Measurements from ENCODE around the gene RBM34.
"Not testable (repeated sequence)": the region's sequence is repeated elsewhere in the genome, so short reads cannot be mapped to it uniquely, and the experiment has no call there.

DNA sequence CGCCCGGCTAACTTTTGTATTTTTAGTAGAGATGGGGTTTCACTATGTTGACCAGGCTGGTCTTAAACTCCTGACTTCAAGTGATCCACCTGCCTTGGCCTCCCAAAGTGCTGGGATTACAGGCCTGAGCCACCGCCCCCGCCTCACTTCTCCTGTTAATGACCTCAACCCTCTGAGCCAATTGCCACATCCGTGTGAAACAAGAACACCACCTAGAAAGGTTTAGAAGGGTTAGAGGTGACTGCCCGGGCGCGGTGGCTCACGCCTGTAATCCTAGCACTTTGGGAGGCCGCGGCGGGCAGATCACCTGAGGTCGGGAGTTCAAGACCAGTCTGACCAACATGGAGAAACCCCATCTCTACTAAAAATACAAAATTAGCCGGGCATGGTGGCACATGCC, 68.6 kb downstream of the RBM34 start:
- TF ChIP-seq, protein P1, sequence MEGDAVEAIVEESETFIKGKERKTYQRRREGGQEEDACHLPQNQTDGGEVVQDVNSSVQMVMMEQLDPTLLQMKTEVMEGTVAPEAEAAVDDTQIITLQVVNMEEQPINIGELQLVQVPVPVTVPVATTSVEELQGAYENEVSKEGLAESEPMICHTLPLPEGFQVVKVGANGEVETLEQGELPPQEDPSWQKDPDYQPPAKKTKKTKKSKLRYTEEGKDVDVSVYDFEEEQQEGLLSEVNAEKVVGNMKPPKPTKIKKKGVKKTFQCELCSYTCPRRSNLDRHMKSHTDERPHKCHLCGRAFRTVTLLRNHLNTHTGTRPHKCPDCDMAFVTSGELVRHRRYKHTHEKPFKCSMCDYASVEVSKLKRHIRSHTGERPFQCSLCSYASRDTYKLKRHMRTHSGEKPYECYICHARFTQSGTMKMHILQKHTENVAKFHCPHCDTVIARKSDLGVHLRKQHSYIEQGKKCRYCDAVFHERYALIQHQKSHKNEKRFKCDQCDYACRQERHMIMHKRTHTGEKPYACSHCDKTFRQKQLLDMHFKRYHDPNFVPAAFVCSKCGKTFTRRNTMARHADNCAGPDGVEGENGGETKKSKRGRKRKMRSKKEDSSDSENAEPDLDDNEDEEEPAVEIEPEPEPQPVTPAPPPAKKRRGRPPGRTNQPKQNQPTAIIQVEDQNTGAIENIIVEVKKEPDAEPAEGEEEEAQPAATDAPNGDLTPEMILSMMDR (IDR thresholded peaks at IDR 0.05), result not testable (repeated sequence)
- not testable (repeated sequence) for TF ChIP-seq POLR2A (IDR thresholded peaks at IDR 0.05)

Data from uterus (tissue), 2 donors.